Thyroid gland (tissue), 4 donors: ENCODE measurements around the gene CBX7. TPM values are rescaled to one million over a fixed set of nuclear protein-coding genes. Genes with fewer than 3 reads are reported as not detected.

Experiments used
- DNase-seq, 2 donors: peaks; one replicate each; pipeline ENCODE4 v3.0.0-alpha.2; 2019
- H3K27ac ChIP-seq, 3 donors: fragments of 200-600 bp; sonication (generic); 1 replicate in 2 of 3; 2 replicates in 1 of 3; pipeline ENCODE4 v1.5.1; 2016 to 2019; ENCODE audit warnings: mild to moderate bottlenecking in 1 of 3, moderate library complexity in 1 of 3
- H3K27me3 ChIP-seq: fragments of 200-600 bp; sonication (generic); one replicate; pipeline ENCODE4 v1.5.1; 2019
- H3K36me3 ChIP-seq, 2 donors: fragments of 200-600 bp; sonication (generic); one replicate each; pipeline ENCODE4 v1.5.1; 2016 to 2019
- H3K4me1 ChIP-seq, 2 donors: fragments of 200-600 bp; sonication (generic); one replicate each; pipeline ENCODE4 v1.5.1; 2017 to 2019
- H3K4me3 ChIP-seq, 3 donors: fragments of 200-600 bp; sonication (generic); replicated peaks in 1 of 3; 1 replicate in 2 of 3; 2 replicates in 1 of 3; pipeline ENCODE4 v1.5.1; 2016; ENCODE audit warnings: mild to moderate bottlenecking in 1 of 3
- H3K9me3 ChIP-seq: fragments of 200-600 bp; sonication (generic); one replicate; pipeline ENCODE4 v1.5.1; 2017
- POLR2A ChIP-seq, 2 donors: fragments of 450-650 bp; IDR thresholded peaks; one replicate each; pipeline ENCODE4 v1.6.1; 2017; ENCODE audit warnings: antibody characterized with exemption in 2 of 2, mild to moderate bottlenecking in 2 of 2, moderate library complexity in 1 of 2
- WGBS, 2 donors: methylation state at CpG; one replicate each; pipeline ENCODE4 v1.1.5; 2017; 5-methylcytosine and 5-hydroxymethylcytosine counted together
- intact Hi-C: fragments of 100-400 bp; cut with DNase I; formaldehyde crosslinking; loops from one replicate; pipeline ENCODE4 v1.15.1; 2023
- total RNA-seq, 4 donors: library from RNA; depleted of rRNA; stranded (reverse); fragments of >200 nt; gene quantifications; one replicate each; pipeline ENCODE4 v1.2.3, GENCODE V29; 2016
- TF ChIP-seq, protein P1 (sequence below), 6 experiments: fragments of 200-600 bp in 3 of 6; fragments of 450-650 bp in 3 of 6; sonication (generic) in 3 of 6; IDR thresholded peaks; one replicate each; pipeline ENCODE4 v1.5.1; 2016 to 2019; ENCODE audit warnings: antibody characterized with exemption in 6 of 6, mild to moderate bottlenecking in 2 of 6, inconsistent platforms in 1 of 6, moderate library complexity in 1 of 6

Gene CBX7
- total RNA-seq, 4 donors from 2014 or later = 49.2 to 88.0 (median 61.9) TPM

DNA sequence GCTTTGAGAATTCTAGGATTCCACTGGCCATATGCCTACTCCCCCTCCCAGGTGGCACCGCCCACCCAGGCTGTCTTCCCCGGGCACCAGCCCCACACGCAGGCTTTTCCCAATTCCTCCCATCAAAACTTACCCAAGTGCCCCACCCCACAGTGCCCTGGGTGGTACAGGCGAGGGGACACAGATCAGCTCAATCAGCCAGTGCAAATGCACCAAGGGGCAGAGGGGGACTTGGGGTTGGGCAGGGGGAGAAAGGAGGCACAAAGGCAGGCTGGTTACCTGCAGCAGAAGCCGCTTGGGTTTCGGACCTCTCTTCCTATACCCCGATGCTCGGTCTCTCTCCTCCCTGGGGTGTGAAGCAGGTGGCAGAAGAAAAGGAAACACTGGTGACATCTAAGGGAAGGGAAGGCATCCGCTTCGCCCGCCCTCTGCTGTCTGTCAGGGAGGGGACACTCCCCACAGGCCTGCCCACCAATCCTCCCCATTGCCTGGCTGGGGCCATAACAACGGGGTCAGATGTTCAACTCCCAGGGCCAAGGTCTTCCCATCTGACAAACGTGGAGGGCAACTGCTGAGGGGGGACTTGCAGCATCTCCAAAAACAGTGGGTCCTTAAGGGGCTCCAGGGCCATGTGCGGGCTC, 14.0 kb downstream of the CBX7 start:
- DNase-seq = no peak
- H3K36me3 ChIP-seq = peaks cover 4 to 7% of the 10 kb centered on the region in 2 donors
- TF ChIP-seq, protein P1, sequence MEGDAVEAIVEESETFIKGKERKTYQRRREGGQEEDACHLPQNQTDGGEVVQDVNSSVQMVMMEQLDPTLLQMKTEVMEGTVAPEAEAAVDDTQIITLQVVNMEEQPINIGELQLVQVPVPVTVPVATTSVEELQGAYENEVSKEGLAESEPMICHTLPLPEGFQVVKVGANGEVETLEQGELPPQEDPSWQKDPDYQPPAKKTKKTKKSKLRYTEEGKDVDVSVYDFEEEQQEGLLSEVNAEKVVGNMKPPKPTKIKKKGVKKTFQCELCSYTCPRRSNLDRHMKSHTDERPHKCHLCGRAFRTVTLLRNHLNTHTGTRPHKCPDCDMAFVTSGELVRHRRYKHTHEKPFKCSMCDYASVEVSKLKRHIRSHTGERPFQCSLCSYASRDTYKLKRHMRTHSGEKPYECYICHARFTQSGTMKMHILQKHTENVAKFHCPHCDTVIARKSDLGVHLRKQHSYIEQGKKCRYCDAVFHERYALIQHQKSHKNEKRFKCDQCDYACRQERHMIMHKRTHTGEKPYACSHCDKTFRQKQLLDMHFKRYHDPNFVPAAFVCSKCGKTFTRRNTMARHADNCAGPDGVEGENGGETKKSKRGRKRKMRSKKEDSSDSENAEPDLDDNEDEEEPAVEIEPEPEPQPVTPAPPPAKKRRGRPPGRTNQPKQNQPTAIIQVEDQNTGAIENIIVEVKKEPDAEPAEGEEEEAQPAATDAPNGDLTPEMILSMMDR (IDR thresholded peaks at IDR 0.05) = no peak
- no peak for TF ChIP-seq POLR2A (IDR thresholded peaks at IDR 0.05)
- intact Hi-C loops = no loop called here
- H3K9me3 ChIP-seq = no peaks in the 10 kb centered on the region
- H3K4me1 ChIP-seq = peaks cover 0 to 2% of the 10 kb centered on the region in 2 donors
- 84 to 88% methylated on average over 11 to 14 of the region's 14 CpGs for WGBS, 2 donors
- H3K27me3 ChIP-seq = no peaks in the 10 kb centered on the region
- H3K27ac ChIP-seq = no peak overlapping the region
- H3K4me3 ChIP-seq = no peak overlapping the region

DNA sequence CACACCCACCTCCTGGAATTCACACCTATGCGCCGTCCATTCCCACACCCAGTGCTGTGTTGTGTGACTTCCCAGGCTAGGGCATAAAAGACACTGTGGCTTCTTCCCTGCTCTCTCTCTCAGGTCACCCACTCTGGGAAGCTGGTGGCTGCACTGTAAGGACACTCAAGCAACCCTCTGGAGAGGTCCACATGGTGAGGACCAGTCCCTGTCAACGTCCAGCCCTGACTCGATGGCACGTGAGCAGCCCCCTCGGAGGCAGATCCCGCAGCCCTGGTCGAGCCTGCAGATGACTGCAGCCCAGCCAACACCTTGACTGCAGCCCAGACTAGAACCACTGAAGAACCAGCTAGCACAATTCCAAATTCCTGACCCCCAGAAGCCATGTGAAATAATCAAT, 16.2 kb downstream of the CBX7 start:
- Histone ChIP-seq H3K36me3 (peaks cover 15 to 16% of the 10 kb centered on the region in 2 donors), H3K4me3 (no peak overlapping the region), H3K4me1 (peaks cover 0 to 4% of the 10 kb centered on the region in 2 donors), H3K9me3 (no peaks in the 10 kb centered on the region), H3K27ac (no peak overlapping the region), H3K27me3 (no peaks in the 10 kb centered on the region)
- 90 to 93% methylated on average over 6 to 8 of the region's 8 CpGs for WGBS, 2 donors
- TF ChIP-seq POLR2A (IDR thresholded peaks at IDR 0.05) = no peak
- no peak for DNase-seq
- intact Hi-C loops = no loop called here

DNA sequence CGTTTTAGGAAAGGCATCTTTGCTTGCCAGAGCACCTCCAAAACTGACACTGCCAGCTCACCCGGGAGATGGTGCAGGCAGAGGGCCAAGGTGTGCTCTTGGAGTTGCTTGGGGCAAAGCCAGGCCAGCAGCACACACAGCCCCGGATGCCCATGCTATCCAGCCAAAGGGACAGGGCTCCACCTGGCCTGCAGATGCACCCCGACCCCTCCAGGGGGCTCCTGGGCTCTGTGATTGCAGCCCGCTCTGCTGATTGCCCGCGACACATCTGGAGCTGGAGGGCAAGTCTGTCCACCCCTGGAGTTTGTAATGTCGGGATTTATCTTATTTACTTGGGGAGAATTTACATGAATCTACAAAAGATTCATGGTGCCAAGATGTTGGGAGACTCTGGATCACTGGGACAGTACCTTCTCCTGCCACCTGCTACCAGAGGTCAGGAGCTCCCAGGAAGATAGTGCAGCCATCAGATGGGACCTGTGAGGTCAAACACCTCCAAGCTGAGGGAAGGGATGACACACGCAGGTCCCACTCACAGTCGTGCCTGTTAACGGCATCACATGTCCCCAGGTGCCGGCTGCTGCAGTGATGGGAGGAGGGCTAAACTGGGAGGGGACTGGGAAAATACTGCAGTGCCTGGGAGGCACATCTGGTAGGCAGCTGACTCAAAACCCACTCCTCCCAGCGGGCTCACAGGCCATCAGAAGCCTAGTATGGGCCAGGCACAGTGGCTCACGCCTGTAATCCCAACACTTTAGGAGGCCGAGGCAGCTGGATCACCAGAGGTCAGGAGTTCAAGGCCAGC, 17.2 kb downstream of the CBX7 start:
- TF ChIP-seq, protein P1 (IDR thresholded peaks at IDR 0.05) = peak in 3 of 6 experiments; percentile 10 to 39 (median 18)
- no peak for TF ChIP-seq POLR2A (IDR thresholded peaks at IDR 0.05)
- peaks cover 0 to 4% of the 10 kb centered on the region in 2 donors for H3K4me1 ChIP-seq
- H3K27me3 ChIP-seq = no peaks in the 10 kb centered on the region
- H3K36me3 ChIP-seq = peaks cover 15 to 16% of the 10 kb centered on the region in 2 donors
- H3K4me3 ChIP-seq = no peak overlapping the region
- WGBS, 2 donors = 54 to 60% methylated on average over 11 to 15 of the region's 15 CpGs
- intact Hi-C loops = no loop called here
- H3K9me3 ChIP-seq = no peaks in the 10 kb centered on the region
- peak; percentile 33 to 35 for DNase-seq
- no peak overlapping the region for H3K27ac ChIP-seq

DNA sequence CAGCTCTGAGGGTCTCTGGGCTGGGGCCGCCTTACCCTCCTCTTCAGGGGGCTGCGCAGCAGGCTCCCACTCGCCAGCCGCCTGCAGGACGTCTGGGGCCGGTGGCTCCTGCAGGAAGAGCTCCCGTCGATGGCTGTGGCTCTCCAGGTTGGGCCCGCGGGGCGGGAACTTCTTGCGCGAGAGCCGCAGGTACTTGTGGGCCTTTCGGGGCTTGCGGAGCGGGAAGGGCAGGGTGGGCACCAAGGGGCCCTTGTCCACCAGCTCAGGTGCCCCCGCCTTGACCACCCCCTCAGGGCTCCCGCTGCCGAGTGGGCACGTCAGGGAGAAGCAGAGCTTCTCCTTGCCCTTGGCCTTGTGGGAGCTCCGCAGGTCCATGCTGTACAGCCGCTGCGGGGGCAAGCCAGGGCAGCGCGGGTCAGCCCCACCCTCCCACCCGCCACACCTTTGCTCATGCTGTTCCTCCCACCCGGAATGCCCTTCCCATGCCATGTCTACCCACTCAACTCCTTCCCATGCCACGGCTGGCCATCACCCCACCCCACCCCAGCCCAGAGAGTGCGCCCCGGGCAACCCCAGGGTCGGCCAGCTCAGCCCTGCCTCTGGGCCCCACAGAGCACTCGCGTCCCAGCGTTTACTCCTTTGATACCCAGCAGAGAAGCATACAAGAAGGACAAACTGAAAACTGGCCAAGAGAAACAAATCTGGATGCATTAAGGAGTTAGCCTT, 18.0 kb downstream of the CBX7 start:
- no peak for DNase-seq
- intact Hi-C loops = no loop called here
- H3K4me3 ChIP-seq = no peak overlapping the region
- 86 to 93% methylated on average over 19 to 32 of the region's 35 CpGs for WGBS, 2 donors
- H3K4me1 ChIP-seq = peaks cover 0 to 4% of the 10 kb centered on the region in 2 donors
- TF ChIP-seq, protein P1 (IDR thresholded peaks at IDR 0.05) = no peak
- TF ChIP-seq POLR2A (IDR thresholded peaks at IDR 0.05) = no peak
- H3K36me3 ChIP-seq = peaks cover 11 to 16% of the 10 kb centered on the region in 2 donors
- no peaks in the 10 kb centered on the region for H3K9me3 ChIP-seq
- H3K27ac ChIP-seq = no peak overlapping the region
- H3K27me3 ChIP-seq = no peaks in the 10 kb centered on the region

DNA sequence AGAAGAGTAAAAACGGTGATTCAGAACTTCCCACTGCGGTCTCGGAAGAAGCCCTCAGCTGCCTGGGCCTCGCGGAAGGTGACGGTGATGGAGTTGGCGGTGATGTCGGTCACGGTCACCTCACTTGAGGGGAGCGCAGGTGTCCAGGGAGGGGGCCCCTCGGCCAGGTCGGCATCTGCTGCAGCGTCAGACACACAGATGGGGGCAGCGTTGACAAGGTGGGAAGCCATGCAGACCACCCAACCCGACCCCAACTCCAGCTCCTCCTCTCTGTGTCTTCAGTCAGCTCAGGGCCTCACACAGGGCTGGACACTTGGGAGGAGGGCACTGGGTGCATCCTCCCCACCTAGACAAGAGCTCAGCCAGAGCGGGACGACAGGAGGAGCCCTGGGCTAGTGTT, 18.6 kb downstream of the CBX7 start:
- peaks cover 0 to 4% of the 10 kb centered on the region in 2 donors for H3K4me1 ChIP-seq
- TF ChIP-seq POLR2A (IDR thresholded peaks at IDR 0.05) = no peak
- TF ChIP-seq, protein P1 (IDR thresholded peaks at IDR 0.05) = no peak
- intact Hi-C loops = no loop called here
- H3K27ac ChIP-seq = no peak overlapping the region
- no peak overlapping the region for H3K4me3 ChIP-seq
- no peaks in the 10 kb centered on the region for H3K9me3 ChIP-seq
- DNase-seq = no peak
- H3K27me3 ChIP-seq = no peaks in the 10 kb centered on the region
- 90 to 95% methylated on average over 15 of the region's 17 CpGs for WGBS, 2 donors
- H3K36me3 ChIP-seq = peaks cover 11 to 16% of the 10 kb centered on the region in 2 donors
